Measurements from ENCODE around the gene LYRM2. TPM values are rescaled to one million over a fixed set of nuclear protein-coding genes. Genes with fewer than 3 reads are reported as not detected.

Gene LYRM2
- total and polyA plus RNA-seq, 2 experiments from 2014 or later: 38.5 to 66.3 TPM

- Histone ChIP-seq H3K36me3 (replicated peaks; ENCODE audit: insufficient read depth, low read depth) (peaks cover 3% of the 10 kb centered on the region), H2AFZ (no peak overlapping the region), H3K4me3 (no peak overlapping the region), H3K4me2 (peak overlapping the region; percentile 4), H3K79me2 (no peaks in the 10 kb centered on the region), H3K9me2 (replicated peaks; ENCODE audit: insufficient read depth) (no peaks in the 10 kb centered on the region), H4K20me1 (ENCODE audit: insufficient read depth, poor library complexity, severe bottlenecking) (no peaks in the 10 kb centered on the region), H3K4me1 (ENCODE audit: insufficient read depth) (peaks cover 4% of the 10 kb centered on the region), H3K27ac (no peak overlapping the region), H3K9me3 (ENCODE audit: low read depth) (no peaks in the 10 kb centered on the region), H3K27me3 (no peaks in the 10 kb centered on the region)
- 59% methylated on average over 7 of the region's 7 CpGs for WGBS (ENCODE audit: low lambda C conversion rate, missing lambda C conversion rate)
- no peak for TF ChIP-seq EZH2phosphoT487 (IDR thresholded peaks at IDR 0.05; ENCODE audit: low read depth, severe bottlenecking, unreplicated experiment)
- TF ChIP-seq EZH2 (IDR thresholded peaks at IDR 0.05; ENCODE audit: borderline replicate concordance): no peak
- TF ChIP-seq CTCF (IDR thresholded peaks at IDR 0.05; ENCODE audit: poor library complexity): no peak
- peak; percentile 42 for DNase-seq (ENCODE audit: low spot score)
Measured at GRCh38 chr6:89675949-89676748, 37.6 kb upstream of the LYRM2 start.

- H3K9me3 ChIP-seq (ENCODE audit: low read depth): no peaks in the 10 kb centered on the region
- no peaks in the 10 kb centered on the region for H3K9me2 ChIP-seq (replicated peaks; ENCODE audit: insufficient read depth)
- no peak overlapping the region for H3K4me2 ChIP-seq
- no peaks in the 10 kb centered on the region for H3K79me2 ChIP-seq
- no peak for DNase-seq (ENCODE audit: low spot score)
- H4K20me1 ChIP-seq (ENCODE audit: insufficient read depth, poor library complexity, severe bottlenecking): no peaks in the 10 kb centered on the region
- no peak overlapping the region for H3K27ac ChIP-seq
- no peak overlapping the region for H3K4me3 ChIP-seq
- H3K4me1 ChIP-seq (ENCODE audit: insufficient read depth): peaks cover under 1% of the 10 kb centered on the region
- WGBS (ENCODE audit: low lambda C conversion rate, missing lambda C conversion rate): 95% methylated on average over 7 of the region's 7 CpGs
- TF ChIP-seq EZH2 (IDR thresholded peaks at IDR 0.05; ENCODE audit: borderline replicate concordance) (no peak), CTCF (IDR thresholded peaks at IDR 0.05; ENCODE audit: poor library complexity) (no peak), EZH2phosphoT487 (IDR thresholded peaks at IDR 0.05; ENCODE audit: low read depth, severe bottlenecking, unreplicated experiment) (no peak)
- H3K36me3 ChIP-seq (replicated peaks; ENCODE audit: insufficient read depth, low read depth): no peaks in the 10 kb centered on the region
- H3K27me3 ChIP-seq: no peaks in the 10 kb centered on the region
- no peak overlapping the region for H2AFZ ChIP-seq
Measured at GRCh38 chr6:89670935-89671565, 32.5 kb upstream of the LYRM2 start.

- 69% methylated on average over 6 of the region's 6 CpGs for WGBS (ENCODE audit: low lambda C conversion rate, missing lambda C conversion rate)
- Histone ChIP-seq H3K36me3 (replicated peaks; ENCODE audit: insufficient read depth, low read depth) (no peaks in the 10 kb centered on the region), H3K79me2 (no peaks in the 10 kb centered on the region), H3K9me3 (ENCODE audit: low read depth) (no peaks in the 10 kb centered on the region), H3K27ac (no peak overlapping the region), H3K4me1 (ENCODE audit: insufficient read depth) (no peaks in the 10 kb centered on the region), H3K4me3 (no peak overlapping the region), H3K9me2 (replicated peaks; ENCODE audit: insufficient read depth) (no peaks in the 10 kb centered on the region), H3K4me2 (no peak overlapping the region), H4K20me1 (ENCODE audit: insufficient read depth, poor library complexity, severe bottlenecking) (no peaks in the 10 kb centered on the region), H2AFZ (no peak overlapping the region), H3K27me3 (no peaks in the 10 kb centered on the region)
- no peak for DNase-seq (ENCODE audit: low spot score)
- TF ChIP-seq EZH2phosphoT487 (IDR thresholded peaks at IDR 0.05; ENCODE audit: low read depth, severe bottlenecking, unreplicated experiment): no peak
- TF ChIP-seq EZH2 (IDR thresholded peaks at IDR 0.05; ENCODE audit: borderline replicate concordance): no peak
- no peak for TF ChIP-seq CTCF (IDR thresholded peaks at IDR 0.05; ENCODE audit: poor library complexity)
Measured at GRCh38 chr6:89669002-89669401, 30.5 kb upstream of the LYRM2 start.

Data from hepatocyte (in vitro differentiated cells).